A673 (cell line): Measurements from ENCODE around the gene APBB2.

Experiments used
- EZH2 ChIP-seq: fragments of 200-600 bp; sonication (generic); IDR thresholded peaks from 2 replicates; pipeline ENCODE4 v1.6.1; 2017; ENCODE audit warnings: borderline replicate concordance, low read depth, mild to moderate bottlenecking, mixed read lengths, antibody characterized with exemption, low read length; ENCODE audit not compliant: poor library complexity, severe bottlenecking
- TF ChIP-seq, protein P1 (sequence below): fragments of 300-800, 200-600 bp; sonication (generic); conservative IDR thresholded peaks from 2 replicates; pipeline ENCODE4 v1.5.1; 2017; ENCODE audit warnings: low read depth, mild to moderate bottlenecking, antibody characterized with exemption, low read length, moderate library complexity, mixed read lengths

- TF ChIP-seq, protein P1, sequence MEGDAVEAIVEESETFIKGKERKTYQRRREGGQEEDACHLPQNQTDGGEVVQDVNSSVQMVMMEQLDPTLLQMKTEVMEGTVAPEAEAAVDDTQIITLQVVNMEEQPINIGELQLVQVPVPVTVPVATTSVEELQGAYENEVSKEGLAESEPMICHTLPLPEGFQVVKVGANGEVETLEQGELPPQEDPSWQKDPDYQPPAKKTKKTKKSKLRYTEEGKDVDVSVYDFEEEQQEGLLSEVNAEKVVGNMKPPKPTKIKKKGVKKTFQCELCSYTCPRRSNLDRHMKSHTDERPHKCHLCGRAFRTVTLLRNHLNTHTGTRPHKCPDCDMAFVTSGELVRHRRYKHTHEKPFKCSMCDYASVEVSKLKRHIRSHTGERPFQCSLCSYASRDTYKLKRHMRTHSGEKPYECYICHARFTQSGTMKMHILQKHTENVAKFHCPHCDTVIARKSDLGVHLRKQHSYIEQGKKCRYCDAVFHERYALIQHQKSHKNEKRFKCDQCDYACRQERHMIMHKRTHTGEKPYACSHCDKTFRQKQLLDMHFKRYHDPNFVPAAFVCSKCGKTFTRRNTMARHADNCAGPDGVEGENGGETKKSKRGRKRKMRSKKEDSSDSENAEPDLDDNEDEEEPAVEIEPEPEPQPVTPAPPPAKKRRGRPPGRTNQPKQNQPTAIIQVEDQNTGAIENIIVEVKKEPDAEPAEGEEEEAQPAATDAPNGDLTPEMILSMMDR, result no peak
- no peak for TF ChIP-seq EZH2
Measured at GRCh38 chr4:41189076-41189475, 25.3 kb downstream of the APBB2 start.
